Liver (tissue), 3 donors: ENCODE data around the gene CEACAM18.

Experiments
- FOXA1 ChIP-seq: IDR thresholded peaks from 2 replicates; pipeline ENCODE4 v1.6.1; 2016; ENCODE audit warnings: antibody characterized with exemption
- JUND ChIP-seq, 2 donors: IDR thresholded peaks; 2 replicates each; pipeline ENCODE4 v1.6.1; 2016; ENCODE audit warnings: antibody characterized with exemption in 2 of 2
- RXRA ChIP-seq, 2 donors: IDR thresholded peaks; 2 replicates each; pipeline ENCODE4 v1.6.1; 2017 to 2018; ENCODE audit warnings: antibody characterized with exemption in 2 of 2, mild to moderate bottlenecking in 1 of 2
- SP1 ChIP-seq: IDR thresholded peaks from 2 replicates; pipeline ENCODE4 v1.6.1; 2018; ENCODE audit warnings: antibody characterized with exemption, mild to moderate bottlenecking
- TAF1 ChIP-seq: conservative IDR thresholded peaks from 2 replicates; pipeline ENCODE4 v1.6.1; 2016; ENCODE audit warnings: antibody characterized with exemption, mild to moderate bottlenecking
- TF ChIP-seq, protein P1 (sequence below): fragments of 150-350 bp; IDR thresholded peaks from 2 replicates; pipeline ENCODE4 v1.5.1; 2017; ENCODE audit warnings: improper control_type of control experiment, low read depth, low read length; ENCODE audit not compliant: missing input control
- TF ChIP-seq, protein P2 (sequence below): IDR thresholded peaks from 2 replicates; pipeline ENCODE4 v1.6.1; 2016; ENCODE audit warnings: antibody characterized with exemption
- TF ChIP-seq, protein P3 (sequence below): IDR thresholded peaks from 2 replicates; pipeline ENCODE4 v1.6.1; 2016; ENCODE audit warnings: antibody characterized with exemption
- donor health status: healthy.
- donor health status: healthy.

- TF ChIP-seq, protein P1, sequence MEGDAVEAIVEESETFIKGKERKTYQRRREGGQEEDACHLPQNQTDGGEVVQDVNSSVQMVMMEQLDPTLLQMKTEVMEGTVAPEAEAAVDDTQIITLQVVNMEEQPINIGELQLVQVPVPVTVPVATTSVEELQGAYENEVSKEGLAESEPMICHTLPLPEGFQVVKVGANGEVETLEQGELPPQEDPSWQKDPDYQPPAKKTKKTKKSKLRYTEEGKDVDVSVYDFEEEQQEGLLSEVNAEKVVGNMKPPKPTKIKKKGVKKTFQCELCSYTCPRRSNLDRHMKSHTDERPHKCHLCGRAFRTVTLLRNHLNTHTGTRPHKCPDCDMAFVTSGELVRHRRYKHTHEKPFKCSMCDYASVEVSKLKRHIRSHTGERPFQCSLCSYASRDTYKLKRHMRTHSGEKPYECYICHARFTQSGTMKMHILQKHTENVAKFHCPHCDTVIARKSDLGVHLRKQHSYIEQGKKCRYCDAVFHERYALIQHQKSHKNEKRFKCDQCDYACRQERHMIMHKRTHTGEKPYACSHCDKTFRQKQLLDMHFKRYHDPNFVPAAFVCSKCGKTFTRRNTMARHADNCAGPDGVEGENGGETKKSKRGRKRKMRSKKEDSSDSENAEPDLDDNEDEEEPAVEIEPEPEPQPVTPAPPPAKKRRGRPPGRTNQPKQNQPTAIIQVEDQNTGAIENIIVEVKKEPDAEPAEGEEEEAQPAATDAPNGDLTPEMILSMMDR = no peak
- TF ChIP-seq FOXA1 = no peak
- TF ChIP-seq, protein P2, sequence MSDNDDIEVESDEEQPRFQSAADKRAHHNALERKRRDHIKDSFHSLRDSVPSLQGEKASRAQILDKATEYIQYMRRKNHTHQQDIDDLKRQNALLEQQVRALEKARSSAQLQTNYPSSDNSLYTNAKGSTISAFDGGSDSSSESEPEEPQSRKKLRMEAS = no peak
- no peak for TF ChIP-seq JUND (IDR thresholded peaks at IDR 0.05)
- no peak for TF ChIP-seq RXRA (IDR thresholded peaks at IDR 0.05)
- TF ChIP-seq, protein P3, sequence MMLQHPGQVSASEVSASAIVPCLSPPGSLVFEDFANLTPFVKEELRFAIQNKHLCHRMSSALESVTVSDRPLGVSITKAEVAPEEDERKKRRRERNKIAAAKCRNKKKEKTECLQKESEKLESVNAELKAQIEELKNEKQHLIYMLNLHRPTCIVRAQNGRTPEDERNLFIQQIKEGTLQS = no peak
- no peak for TF ChIP-seq SP1
- TF ChIP-seq TAF1 = no peak
These were observed 25.0 kb downstream of the CEACAM18 start for GRCh38 chr19:51503286-51503817.
